ENCODE results near the gene PDC.

DNA sequence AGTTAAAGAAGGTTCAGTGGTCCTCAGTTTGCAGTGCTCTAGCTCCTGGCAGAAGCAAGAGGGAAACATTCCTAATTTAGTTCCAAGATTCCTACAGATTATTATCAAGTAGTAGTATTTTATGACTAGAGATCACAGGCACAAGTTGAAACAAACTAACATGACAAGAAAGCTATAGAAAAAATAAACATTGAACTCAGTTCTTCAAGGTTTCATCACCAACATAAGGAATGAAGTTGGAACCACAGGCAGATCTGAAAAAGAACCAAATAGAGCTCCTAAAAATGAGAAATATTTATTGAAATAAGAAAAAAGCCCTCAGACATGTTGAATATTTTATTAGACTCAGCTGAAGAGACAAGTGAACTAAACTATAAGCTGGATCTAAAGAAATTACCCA is 40.6 kb downstream of the PDC start:
- TF ChIP-seq, protein P1, sequence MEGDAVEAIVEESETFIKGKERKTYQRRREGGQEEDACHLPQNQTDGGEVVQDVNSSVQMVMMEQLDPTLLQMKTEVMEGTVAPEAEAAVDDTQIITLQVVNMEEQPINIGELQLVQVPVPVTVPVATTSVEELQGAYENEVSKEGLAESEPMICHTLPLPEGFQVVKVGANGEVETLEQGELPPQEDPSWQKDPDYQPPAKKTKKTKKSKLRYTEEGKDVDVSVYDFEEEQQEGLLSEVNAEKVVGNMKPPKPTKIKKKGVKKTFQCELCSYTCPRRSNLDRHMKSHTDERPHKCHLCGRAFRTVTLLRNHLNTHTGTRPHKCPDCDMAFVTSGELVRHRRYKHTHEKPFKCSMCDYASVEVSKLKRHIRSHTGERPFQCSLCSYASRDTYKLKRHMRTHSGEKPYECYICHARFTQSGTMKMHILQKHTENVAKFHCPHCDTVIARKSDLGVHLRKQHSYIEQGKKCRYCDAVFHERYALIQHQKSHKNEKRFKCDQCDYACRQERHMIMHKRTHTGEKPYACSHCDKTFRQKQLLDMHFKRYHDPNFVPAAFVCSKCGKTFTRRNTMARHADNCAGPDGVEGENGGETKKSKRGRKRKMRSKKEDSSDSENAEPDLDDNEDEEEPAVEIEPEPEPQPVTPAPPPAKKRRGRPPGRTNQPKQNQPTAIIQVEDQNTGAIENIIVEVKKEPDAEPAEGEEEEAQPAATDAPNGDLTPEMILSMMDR (IDR thresholded peaks at IDR 0.05) = no peak
- TF ChIP-seq POLR2A (IDR thresholded peaks at IDR 0.05) = no peak
